HTR-8/SVneo (cell line): ENCODE measurements around the gene SERINC5.
"Not testable (repeated sequence)": the region's sequence is repeated elsewhere in the genome, so short reads cannot be mapped to it uniquely, and the experiment has no call there.

Source experiments
- DNase-seq: peaks from one replicate; pipeline ENCODE4 v3.0.0; 2011; ENCODE audit warnings: low spot score, mixed read lengths; ENCODE audit not compliant: insufficient read length
- FAIRE-seq: peaks from 2 replicates; lab custom pipeline; 2011; peaks lifted over from hg19 to GRCh38; lab: Jason Lieb, UNC

Gene SERINC5

GRCh38 chr5:80255811-80256712 lies at the start of gene SERINC5:
SERINC5 (minus strand) TSS chr5:80256048; CDS start chr5:80255922, 126 bp downstream.
- DNase-seq (peak; percentile 76), FAIRE-seq (no peak)

- DNase-seq (no peak), FAIRE-seq (no peak)
Observed at GRCh38 chr5:80302636-80303035, 46.8 kb upstream of the SERINC5 start.

- not testable (repeated sequence) for DNase-seq, FAIRE-seq
Observed at GRCh38 chr5:80301342-80301741, 45.5 kb upstream of the SERINC5 start.

- not testable (repeated sequence) for DNase-seq, FAIRE-seq
Observed at GRCh38 chr5:80300796-80301195, 44.9 kb upstream of the SERINC5 start.

GRCh38 chr5:80300125-80300524 lies 44.3 kb upstream of the SERINC5 start:
- FAIRE-seq (no peak), DNase-seq (no peak)

GRCh38 chr5:80299601-80300000 lies 43.8 kb upstream of the SERINC5 start:
- DNase-seq, result no peak
- no peak for FAIRE-seq

- DNase-seq (no peak), FAIRE-seq (no peak)
Observed at GRCh38 chr5:80296121-80296520, 40.3 kb upstream of the SERINC5 start.

GRCh38 chr5:80291761-80292160 lies 35.9 kb upstream of the SERINC5 start:
- no peak for FAIRE-seq
- no peak for DNase-seq

- FAIRE-seq (no peak), DNase-seq (no peak)
Observed at GRCh38 chr5:80289320-80289719, 33.5 kb upstream of the SERINC5 start.

- DNase-seq (no peak), FAIRE-seq (no peak)
Observed at GRCh38 chr5:80288177-80288576, 32.3 kb upstream of the SERINC5 start.

GRCh38 chr5:80284720-80285119 lies 28.9 kb upstream of the SERINC5 start:
- DNase-seq (no peak), FAIRE-seq (no peak)

- FAIRE-seq (no peak), DNase-seq (no peak)
Observed at GRCh38 chr5:80283360-80283759, 27.5 kb upstream of the SERINC5 start.

- DNase-seq, result no peak
- no peak for FAIRE-seq
Observed at GRCh38 chr5:80282054-80282453, 26.2 kb upstream of the SERINC5 start.

GRCh38 chr5:80277191-80277590 lies 21.3 kb upstream of the SERINC5 start:
- no peak for FAIRE-seq

GRCh38 chr5:80276186-80276585 lies 20.3 kb upstream of the SERINC5 start:
- FAIRE-seq, result no peak
- DNase-seq, result no peak

More at GRCh38 chr5:80277191-80277590, 21.3 kb upstream of the SERINC5 start:
- DNase-seq, result no peak

- DNase-seq (peak; percentile 51), FAIRE-seq (no peak)
Observed at GRCh38 chr5:80275347-80275746, 19.5 kb upstream of the SERINC5 start.

GRCh38 chr5:80270543-80270942 lies 14.7 kb upstream of the SERINC5 start:
- not testable (repeated sequence) for FAIRE-seq, DNase-seq

GRCh38 chr5:80269991-80270438 lies 14.2 kb upstream of the SERINC5 start:
- FAIRE-seq (no peak), DNase-seq (no peak)

GRCh38 chr5:80268916-80269315 lies 13.1 kb upstream of the SERINC5 start:
- DNase-seq (no peak), FAIRE-seq (no peak)

- FAIRE-seq (no peak), DNase-seq (no peak)
Observed at GRCh38 chr5:80266566-80266965, 10.7 kb upstream of the SERINC5 start.

GRCh38 chr5:80260461-80260860 lies 4.6 kb upstream of the SERINC5 start:
- DNase-seq (no peak), FAIRE-seq (no peak)
